DND-41 (cell line): Measurements from ENCODE around the gene TCHH.
"Not testable (repeated sequence)": the region's sequence is repeated elsewhere in the genome, so short reads cannot be mapped to it uniquely, and the experiment has no call there.

Experiments
- CTCF ChIP-seq: IDR thresholded peaks from 2 replicates; pipeline ENCODE4 v1.5.1; 2012; ENCODE audit warnings: borderline replicate concordance, low read length, moderate library complexity, mild to moderate bottlenecking; ENCODE audit not compliant: poor library complexity, severe bottlenecking; ENCODE audit errors: extremely low read depth
- EZH2 ChIP-seq: IDR thresholded peaks from 3 replicates; pipeline ENCODE4 v1.6.1; 2012; ENCODE audit warnings: borderline replicate concordance, low read depth, mild to moderate bottlenecking, moderate library complexity, low read length, inconsistent platforms; ENCODE audit not compliant: severe bottlenecking

DNA sequence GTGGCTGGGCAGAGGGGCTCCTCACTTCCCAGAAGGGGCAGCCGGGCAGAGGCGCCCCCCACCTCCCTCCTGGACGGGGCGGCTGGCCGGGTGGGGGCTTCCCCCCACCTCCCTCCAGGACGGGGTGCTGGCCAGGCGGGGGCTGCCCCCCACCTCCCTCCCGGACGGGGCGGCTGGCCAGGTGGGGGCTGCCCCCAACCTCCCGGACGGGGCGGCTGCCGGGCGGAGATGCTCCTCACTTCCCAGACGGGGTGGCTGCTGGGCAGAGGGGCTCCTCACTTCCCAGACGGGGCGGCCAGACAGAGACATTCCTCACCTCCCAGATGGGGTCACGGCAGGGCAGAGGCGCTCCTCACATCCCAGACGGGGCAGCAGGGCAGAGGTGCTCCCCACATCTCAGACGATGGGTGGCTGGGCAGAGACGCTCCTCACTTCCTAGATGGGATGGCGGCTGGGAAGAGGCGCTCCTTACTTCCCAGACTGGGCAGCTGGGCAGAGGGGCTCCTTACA, 29.5 kb upstream of the TCHH start:
- TF ChIP-seq CTCF, EZH2: not testable (repeated sequence)
